T follicular helper cell (primary cell): Measurements from ENCODE around the gene TPPP2.
A peak's percentile ranks its signal among the peaks of the same experiment; 100 is the strongest.

ENCODE experiments used
- DNase-seq: peaks from one replicate; pipeline ENCODE4 v3.0.0-alpha.2; 2020; ENCODE audit warnings: low read depth

Gene TPPP2

DNA sequence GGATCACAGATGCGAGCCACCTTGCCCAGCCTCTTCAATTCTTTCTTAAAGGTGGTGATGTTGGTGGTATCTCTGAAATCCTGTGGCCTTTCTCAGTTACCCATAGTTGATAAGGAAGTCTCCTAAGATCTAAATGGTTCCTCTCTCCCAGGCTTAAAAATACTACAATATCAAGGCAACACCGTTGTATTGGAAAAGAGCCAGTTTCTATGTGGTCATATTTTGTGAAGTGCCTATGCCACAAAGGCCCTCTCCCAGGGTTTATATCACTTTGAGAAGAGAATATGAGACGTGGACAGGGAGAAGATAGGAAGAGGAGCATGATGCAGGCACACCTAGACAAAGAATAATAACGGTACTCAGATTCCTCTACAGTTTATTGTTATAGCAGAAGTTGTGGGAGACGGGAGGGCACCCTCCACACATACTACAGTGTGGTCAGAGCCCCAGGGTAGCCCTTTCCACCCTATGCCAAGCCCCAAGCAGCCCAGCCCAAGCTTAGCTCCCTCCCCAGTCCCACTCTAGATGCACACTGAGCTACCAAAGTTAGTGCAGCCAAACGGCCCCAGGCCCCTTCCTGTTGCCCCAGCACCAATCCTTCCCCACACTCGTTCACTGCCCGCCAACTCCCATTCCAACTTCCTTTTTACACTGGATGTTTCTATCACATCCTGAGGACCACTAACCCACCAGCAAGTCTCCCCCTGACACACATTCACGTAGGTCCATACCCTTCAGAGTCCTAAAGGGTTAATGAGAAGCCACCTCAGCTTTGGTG is 13.4 kb upstream of the TPPP2 start:
- no peak for DNase-seq

DNA sequence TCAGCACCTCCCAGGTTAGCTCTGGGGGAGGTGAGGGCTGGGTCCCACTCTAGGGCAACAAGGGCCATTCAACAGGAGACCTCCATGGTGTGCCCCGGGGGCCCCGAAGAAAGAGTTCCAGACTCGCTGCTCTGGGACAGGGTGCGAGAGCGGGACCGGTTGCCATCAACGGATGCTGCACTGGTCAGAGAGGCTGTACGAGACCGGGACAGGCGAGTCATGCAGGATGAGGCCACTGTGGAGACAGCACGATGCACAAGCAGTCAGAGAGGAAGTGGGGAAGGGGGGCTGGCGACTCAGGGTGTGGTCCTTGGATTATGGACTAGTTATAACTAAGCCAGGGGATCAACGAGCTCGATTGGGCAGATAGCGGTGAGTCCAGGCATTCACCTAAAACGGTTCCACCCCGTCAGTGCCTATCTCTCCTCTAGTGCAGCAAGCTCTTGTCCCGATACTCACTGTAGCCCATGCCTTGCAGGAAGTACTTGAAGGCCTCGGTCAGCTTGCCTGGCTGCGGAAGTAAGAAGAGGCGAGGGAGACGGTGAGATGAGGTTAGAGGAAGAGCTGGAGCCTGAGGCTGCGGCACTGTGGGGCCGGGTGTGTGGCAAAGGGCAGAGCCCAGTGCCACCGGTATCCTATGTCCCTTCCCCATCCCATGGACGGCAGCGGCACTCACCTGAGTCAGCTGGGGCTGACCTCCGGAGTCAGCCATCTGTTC is 12.3 kb upstream of the TPPP2 start:
- DNase-seq: no peak

DNA sequence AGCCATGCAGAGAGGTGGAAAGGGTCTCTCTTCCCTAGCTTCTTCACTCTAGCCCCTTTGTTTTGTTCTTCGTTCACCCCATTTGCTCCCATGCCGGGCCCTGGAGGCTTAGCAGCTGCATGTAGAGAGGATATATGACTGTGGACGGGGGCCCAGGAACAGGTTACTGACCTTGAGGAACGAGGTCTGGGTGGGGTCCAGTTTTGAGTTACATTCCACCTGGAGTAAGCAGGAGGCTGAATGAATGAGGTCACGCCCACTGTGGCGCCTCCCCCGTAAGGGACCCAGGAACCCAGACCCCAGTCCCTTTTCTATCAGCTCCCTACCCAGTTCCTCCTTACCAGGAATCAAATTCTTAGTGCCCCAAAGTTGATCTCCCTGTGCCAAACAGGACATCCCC is 11.7 kb upstream of the TPPP2 start:
- no peak for DNase-seq

DNA sequence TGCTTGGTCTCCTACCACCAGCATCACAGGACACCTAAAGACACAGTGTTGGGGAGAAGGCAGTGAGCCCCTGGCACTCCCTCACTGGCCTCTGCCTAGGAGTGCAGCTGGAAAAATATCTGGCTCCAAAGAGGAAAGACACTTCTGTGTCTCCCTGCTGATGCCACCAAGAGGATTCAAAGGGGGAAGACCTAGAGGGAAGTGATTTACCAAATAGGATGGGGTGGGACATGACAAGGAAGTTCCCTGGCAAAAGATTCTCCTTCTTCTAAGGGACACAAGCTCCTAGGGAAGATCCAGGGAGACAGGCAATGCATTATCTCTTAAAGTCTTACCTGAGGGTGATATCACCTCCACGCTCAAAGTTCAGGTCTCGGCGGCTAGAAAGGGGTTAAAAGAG is 11.2 kb upstream of the TPPP2 start:
- no peak for DNase-seq

DNA sequence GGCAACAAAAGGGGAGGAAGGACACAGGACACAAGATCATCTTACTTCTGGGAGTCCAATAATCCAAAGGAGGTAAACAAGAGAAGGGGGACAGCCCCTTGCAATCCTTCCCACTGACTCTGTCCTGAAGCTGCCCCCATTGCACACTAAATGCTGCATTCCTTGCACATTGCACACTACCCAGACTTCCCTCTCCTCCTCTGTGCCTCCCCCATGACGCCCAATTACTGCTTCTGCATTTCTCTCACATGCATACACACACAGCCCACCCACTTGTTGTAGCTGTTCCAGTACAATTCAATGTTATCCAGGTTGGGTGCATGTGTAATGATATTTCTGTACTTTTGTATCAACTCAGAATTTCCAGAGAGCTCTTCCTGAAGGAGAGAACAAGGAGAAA is 10.7 kb upstream of the TPPP2 start:
- DNase-seq: no peak

DNA sequence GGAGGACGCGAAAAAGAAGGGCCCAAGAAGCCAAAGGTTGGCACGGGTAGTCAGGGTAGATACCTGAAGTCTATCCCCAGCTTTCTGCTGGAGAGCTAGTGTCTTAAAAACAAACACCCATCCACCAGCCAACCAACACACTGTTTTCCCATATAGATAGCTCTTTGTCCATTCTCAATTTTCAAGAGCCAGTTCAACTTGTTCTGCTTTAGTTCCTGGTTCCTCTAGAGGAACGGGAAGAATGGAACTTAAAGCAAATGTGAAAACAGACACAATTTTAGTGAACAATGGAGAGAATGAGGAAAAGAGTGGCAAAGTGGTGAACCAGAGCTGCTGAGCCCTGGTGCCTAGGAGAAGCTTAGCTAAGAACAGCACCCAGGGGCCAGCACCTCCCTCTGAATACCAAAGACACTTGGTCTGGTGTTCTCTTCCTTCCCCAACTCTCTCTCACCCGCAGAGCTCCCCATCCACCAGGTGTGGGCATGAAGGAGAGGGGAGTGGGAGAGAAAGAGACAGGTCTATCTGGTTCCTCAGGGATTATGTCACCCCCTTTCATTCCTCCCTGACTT is 9.0 kb upstream of the TPPP2 start:
- DNase-seq: no peak

DNA sequence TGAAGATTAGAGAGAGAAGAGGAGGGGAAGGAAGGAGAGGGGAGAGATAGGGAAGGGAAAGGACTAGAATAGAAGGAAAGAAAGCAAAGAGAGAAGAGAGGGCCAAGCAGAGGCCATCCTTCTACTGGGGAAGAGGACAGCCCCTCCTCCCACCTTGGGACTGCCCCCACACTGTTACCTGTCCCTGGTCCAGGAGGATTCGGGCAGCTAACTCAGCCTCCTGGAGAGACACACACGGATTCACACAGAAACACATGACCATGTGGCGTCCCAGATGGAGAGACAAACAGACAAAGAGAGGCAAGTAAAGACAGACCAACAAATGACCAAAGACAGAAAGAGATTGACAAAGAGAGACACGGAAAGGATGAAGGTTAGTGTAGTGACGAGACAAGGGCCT is 7.3 kb upstream of the TPPP2 start:
- no peak for DNase-seq

DNA sequence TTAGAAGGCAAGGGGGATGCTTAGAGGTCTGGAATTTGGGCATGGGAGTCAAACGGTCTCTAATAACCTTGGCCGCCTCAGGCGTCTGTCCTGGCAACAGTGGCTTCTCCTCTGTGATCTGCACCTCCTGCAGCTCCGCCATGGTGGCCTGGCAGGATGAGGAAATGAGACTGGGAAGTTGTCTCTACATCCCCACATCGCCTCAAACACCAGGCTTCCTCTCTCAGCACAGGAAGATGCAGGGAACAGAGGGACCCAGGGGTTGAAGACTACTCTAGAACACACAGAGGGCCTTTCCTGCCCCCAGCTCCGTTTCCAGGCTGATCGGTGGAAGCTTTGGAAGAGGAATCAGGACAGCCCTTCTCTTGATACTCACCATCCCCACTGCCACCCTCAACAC is 6.8 kb upstream of the TPPP2 start:
- DNase-seq: no peak

DNA sequence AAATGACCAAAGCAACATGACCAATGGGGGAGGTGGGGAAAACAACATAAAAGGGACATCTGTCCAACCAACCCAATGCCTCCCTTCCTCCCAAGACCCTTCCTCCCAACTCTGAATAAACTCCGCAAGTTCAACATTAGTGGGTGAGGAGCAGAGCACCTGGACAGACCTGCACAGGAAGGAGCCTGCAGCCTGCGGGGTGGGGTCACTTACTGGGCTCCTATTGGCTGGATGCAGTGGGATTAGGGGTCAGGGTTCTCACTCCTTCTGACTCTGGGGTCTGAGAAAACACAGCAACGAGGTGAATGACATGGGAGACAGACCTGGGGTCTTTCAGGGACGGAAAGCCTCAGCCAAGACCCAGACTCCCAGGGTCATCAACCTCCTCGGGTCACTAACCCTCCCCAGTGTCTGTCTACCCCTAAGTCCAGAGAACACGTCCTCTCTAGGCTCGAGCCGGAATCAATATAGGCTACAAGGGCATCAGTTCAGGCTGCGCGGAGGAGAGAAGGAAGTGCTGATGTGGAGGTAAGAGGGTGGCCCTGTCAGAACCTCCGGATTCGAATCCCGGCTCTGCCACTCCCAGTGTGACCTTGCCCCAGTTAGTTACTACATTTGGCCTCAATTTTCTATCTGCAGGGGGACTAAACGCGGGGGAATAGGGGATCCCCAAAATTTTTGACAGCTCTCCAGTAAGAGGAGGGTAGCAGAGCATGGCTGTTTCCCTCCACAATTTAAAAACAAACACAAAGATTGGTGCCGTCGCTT is 6.0 kb upstream of the TPPP2 start:
- DNase-seq: no peak

DNA sequence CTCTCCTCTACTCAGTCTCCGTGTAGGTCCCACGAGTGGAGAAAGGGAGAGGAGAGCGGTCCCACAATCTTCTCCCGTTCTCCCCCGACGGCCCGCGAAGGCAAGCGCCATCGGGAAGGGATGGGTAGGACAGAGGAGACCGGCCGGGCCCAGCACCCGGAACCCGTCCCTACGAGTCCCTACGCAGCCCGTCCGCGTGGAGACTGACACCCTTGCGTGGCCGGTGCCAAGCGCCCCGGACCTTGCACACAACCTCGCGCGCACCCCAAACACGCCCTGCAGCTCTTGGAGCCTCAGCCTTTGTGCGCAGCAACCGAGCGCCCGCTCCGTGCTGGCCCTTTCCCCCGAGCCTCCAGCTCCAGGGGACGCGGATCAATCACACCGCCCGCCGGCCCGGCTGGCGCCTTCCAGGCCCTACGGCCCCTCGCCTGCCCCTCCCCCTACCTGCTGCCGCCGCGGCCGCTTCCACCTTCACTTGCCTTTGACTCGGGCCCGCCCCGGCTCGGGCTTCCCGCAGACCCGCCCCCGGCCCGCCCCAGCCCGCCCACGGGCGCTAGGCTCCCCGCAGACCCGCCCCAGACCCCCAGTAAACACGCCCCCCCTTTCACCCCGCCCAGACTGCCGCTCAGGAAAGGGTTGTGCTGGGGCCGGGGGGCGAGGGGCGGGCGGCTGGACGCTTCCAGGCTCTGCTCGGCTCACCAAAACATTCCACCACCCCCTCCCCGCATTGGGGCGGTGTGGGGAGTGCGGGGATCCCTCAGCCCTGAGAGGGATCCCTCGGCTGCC is 5.2 kb upstream of the TPPP2 start, which contains the start of gene NDRG2:
Gene NDRG2 (minus strand): TSS at position 477 of the 786 bp plus-strand sequence. CDS start 1,746 bp downstream, outside the sequence.
- DNase-seq: peak; percentile 74

DNA sequence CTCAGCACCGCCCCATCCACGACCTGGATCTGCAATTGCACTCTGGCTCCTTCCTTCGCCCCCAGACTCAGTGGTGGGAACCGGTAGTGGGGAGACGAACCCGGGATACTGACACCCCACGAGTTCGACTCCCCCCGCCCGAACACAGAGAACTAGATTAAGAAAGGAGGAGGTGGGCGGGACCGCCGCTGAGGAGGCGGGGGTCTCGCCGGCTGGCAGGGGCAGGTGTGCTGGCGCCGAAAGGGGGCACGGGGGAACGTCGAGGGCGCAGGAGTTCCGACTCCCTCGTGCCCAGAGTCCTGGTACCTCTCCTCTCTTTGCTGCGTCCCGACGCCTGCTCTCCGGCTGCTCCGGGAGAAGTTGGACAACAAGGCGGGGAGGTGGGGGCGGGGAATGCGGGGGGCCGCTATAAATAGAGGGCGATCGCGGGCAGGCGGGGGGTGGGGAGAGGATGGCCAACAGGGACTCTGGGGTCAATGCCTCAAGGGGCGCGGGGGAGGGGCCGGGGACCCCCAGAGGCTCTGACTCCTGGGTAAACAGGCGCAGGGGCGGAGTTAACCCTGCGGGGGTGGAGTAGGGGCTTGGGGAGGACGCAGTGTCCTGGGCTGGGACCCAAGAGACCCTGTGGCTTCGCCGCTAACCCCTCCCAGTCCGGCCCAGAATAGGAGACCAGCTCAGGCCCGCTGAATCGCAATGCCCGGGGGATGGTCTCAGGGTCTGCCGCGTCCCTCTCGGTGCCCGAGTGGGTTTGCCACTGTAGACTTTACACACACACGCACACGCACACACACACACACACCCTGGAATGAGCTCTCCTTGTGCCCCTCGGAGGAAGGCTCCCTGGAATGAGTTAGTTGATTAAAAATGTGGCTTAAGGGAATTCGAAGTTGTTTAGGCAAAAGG is 4.4 kb upstream of the TPPP2 start:
- DNase-seq: no peak

DNA sequence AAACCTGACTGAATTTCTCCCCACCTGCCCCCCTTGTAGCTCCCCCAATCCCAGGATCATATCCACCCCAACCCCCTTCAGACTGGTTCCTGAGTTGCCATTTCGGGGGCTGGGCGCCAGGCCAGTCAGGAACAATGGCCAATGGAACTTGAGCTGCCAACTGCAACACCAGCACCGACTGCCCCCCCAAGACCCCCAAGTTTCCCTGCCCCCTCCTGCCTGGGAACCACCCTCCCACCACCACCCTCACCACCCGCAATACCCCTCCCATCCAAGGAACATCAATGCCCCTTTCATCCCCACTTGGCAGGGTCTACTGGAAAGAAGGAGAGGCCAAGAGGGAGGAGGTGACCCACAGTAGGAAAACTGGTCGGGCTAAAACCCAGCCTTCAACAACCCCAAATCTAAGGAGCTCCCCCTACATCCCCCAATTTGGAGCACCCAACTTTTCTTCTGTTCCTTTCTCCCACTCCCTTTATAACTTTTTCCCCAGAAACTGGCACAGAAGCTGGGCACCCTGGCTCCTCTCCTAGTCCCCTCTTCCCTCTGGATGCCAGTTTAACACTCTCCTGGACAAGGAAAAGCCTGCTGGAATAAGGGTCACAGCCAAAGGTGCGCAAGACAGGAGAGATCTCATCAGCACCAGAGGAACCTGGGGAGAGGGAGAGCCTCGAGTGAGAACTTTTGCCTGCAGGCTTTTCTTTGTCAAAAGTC is 3.6 kb upstream of the TPPP2 start:
- DNase-seq: no peak

DNA sequence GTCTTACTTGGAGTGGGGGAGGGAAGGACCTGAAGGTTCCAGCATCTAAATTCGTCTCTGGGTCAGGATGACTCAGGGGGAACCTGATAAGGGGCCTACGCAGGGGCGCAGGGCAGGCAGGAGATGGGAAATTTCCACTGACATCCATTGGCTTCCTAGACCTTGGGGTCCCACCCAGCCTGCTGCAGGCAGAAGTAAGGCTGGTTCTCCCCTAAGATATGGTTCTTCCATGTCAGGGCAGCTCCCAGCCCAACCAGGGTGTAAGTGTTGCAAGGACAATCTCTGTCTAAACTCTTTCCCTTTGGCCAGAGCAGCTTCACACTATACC is 3.1 kb upstream of the TPPP2 start:
- DNase-seq: no peak

DNA sequence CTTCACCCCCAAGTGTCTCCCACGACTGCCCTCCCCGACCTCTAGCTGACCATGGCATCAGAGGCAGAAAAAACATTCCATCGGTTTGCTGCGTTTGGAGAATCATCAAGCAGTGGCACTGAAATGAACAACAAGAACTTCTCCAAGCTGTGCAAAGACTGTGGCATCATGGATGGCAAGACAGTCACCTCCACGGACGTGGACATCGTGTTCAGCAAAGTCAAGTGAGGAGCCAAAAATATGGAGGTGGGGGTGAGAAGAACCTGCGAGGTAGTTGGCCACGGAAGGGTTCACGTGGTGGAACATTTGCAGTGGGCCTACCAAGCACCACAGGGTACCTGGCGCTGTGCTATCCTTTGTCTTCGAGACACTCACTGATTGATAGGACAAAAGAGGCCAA is 514 bp downstream of the TPPP2 start:
- DNase-seq: no peak

DNA sequence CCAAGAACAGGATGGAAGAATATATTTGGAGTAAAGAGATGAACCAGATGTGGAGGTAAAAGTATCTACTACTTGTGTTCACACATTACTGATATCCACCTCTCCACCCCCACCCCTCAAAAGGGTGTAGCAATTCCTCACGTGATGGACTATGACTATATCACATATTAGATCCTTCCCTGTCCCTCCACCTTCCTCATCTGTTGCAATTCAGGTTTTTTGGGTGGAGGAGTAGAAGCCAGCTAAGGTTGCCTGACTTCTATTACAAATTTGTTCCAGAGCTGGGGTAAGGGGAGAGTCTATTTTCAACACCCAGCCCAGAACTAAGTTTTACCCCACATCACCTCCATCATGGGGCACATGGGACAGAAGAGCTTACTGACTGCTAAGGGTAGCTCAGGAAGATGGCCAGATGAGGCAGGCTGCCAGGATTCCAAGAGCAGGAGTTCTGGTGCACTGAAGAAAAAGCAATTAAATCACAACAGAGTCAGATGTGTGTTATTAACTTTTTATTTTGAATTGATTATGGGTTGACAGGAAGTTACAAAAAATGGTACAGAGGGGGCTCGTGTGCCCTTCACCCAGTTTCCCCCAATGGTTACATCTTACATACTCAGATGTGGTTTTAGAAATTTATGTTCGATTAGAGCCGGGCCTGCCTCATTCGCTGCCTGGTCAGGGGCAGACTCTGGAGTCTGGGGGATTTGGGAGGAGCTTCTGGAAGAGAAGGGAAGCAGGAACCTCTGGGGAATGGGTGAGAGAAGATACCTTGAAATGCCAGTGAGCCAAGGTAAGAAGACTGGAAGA is 2.5 kb downstream of the TPPP2 start:
- no peak for DNase-seq

DNA sequence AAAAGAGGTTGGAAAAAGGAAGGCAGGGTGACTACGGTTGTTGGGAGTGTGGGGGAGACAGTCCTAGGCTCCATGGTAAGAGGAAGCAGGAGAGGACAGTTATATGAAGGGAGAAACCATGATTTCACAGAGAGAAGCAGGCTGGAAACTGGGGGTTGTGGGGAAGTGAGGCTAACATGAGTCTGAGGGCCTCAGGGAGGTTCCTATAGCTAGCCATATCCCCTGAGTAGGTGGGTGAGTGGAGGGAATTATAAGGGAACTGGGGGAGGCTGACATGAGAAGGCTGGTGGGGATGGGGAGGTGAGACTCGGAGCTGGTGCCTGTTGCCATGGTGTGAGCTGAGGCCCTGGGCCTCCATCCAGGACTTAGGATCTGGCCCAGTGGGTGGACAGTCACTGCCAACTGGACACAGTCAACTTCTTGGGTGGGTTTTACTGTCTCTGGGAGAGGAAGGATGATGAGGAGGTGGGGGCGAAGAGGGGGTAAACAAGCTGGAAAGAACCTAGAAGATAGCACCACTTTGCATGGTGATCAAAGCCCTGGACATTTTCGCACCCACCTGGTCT is 3.2 kb downstream of the TPPP2 start:
- no peak for DNase-seq

DNA sequence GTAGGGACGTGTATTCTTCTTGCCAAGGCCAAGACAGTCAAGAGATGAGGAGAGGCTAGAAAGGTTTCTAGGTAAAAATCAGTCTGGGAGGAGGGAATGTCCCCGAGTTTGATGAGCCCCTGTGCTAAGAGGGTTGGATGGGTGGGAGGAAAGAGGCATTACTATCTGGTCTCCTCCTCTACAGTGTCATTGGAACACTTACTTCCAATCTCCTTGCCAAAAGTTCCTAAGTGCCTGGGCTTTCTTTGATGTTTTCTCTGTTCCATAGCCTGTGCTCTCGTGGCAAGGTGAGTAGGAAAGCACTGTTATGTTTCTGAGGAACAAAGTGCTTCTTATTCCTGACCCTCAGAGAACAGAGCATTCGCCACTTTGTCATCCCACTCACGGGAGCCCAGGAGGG is 4.7 kb downstream of the TPPP2 start, which contains the start of gene RNASE13:
Gene RNASE13 (minus strand): TSS at position 101 of the 400 bp plus-strand sequence. CDS start 519 bp downstream, outside the sequence.
- no peak for DNase-seq

DNA sequence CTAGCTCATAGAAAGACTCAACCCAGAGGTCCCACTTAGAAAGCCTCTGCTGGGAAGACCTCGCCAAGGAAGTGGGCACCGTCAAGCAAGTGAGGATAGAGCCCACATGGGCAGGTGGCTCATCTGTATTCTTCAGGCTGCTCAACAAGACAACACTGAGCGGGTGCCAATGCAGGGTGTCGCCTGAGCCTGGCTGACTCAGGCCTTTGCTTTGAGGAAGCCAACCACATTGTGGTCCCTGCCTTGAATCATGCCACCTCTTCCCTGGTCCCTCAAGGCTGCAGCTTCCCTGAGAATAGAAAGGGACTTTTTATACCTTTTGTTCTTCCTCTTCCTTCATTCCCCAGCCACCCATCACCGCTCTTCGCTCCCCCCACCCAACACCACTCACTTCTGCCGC is 6.7 kb downstream of the TPPP2 start:
- DNase-seq: no peak

DNA sequence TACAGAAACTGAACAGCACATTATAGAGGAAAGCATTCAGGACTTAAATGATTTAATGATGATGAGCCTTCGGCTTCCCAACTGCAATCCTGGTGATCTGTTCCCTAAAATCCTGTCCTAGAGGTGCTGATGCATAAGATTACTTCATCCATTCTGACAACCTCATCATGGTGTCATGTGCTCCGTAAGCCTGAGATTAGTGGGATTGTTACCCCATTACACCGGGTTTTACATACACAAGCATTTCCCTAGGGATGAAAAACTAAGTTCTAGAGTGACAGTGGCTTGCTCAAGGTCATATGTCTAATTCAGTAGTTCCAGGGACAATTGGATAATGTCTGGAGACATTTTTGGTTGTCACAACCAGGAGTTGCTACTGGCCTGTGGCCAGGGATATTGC is 7.1 kb downstream of the TPPP2 start:
- DNase-seq: no peak
